Measurements from ENCODE around the gene FRMD5. TPM values are rescaled to one million over a fixed set of nuclear protein-coding genes. Genes with fewer than 3 reads are reported as not detected.

The FRMD5 gene
- polyA plus RNA-seq, 1 experiment, result 5.2 TPM

DNA sequence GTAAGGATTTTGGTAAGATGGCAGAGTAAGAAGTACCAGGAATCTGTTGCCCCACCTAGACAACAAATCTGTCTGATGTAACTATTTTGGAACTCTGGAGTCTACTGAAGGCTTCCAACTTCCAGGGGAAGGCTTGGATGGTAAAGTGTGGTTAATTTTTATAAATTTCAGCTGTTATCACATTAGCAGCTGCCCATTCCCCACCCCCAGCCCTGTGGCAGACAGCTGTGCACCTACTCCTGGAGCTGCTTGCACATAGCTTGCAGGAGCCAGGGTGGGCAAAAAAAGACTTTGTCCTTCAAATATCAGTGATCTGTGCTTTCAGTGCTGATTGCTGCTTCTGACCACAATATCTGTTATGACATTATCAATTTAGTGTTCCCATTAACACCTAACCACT is 47.4 kb downstream of the FRMD5 start:
- CTCF ChIA-PET, result no interaction called here

DNA sequence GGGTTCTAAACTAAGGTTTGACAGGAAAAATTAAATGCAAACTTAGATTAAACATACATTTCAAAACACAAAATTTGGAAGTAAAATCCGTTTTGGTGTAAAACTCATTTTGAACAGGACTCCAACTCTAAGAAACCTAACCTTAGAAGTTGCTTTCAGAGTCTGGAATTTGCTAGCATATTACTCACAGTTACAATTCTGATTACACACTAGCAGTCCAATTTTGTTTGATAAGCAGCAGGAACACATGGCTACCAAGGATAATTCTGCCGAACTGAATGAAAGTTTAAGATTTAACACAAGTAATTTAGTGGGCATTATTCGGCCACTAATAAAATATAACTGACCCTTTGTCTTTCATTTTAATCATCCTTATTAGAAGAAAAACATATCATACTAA is 49.6 kb downstream of the FRMD5 start:
- Histone ChIP-seq H3K27ac (ENCODE audit: low read depth, low read length) (no peak overlapping the region), H3K9me3 (ENCODE audit: control insufficient read depth, insufficient read depth, low read length) (no peaks in the 10 kb centered on the region), H3K4me3 (ENCODE audit: low read depth, low read length) (no peak overlapping the region), H3K27me3 (ENCODE audit: control insufficient read depth, insufficient read depth, low read length) (no peaks in the 10 kb centered on the region)
- TF ChIP-seq, protein P1, sequence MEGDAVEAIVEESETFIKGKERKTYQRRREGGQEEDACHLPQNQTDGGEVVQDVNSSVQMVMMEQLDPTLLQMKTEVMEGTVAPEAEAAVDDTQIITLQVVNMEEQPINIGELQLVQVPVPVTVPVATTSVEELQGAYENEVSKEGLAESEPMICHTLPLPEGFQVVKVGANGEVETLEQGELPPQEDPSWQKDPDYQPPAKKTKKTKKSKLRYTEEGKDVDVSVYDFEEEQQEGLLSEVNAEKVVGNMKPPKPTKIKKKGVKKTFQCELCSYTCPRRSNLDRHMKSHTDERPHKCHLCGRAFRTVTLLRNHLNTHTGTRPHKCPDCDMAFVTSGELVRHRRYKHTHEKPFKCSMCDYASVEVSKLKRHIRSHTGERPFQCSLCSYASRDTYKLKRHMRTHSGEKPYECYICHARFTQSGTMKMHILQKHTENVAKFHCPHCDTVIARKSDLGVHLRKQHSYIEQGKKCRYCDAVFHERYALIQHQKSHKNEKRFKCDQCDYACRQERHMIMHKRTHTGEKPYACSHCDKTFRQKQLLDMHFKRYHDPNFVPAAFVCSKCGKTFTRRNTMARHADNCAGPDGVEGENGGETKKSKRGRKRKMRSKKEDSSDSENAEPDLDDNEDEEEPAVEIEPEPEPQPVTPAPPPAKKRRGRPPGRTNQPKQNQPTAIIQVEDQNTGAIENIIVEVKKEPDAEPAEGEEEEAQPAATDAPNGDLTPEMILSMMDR (IDR thresholded peaks at IDR 0.05; ENCODE audit: low read depth, low read length), result no peak
- ChIA-PET CTCF (interaction anchor here (0.6 kb wide), 1 partner anchor 243 kb away, joined by 3 read pairs; no protein-coding TSS in a partner anchor), POLR2A (no interaction called here)
- DNase-seq (ENCODE audit: low read depth, low spot score), result no peak

More for the DNA sequence above, 47.4 kb downstream of the FRMD5 start:
- no peak overlapping the region for H3K27ac ChIP-seq (ENCODE audit: low read depth, low read length)
- POLR2A ChIA-PET, result no interaction called here
- H3K9me3 ChIP-seq (ENCODE audit: control insufficient read depth, insufficient read depth, low read length), result no peaks in the 10 kb centered on the region
- H3K27me3 ChIP-seq (ENCODE audit: control insufficient read depth, insufficient read depth, low read length), result no peaks in the 10 kb centered on the region
- no peak overlapping the region for H3K4me3 ChIP-seq (ENCODE audit: low read depth, low read length)
- TF ChIP-seq, protein P1 (IDR thresholded peaks at IDR 0.05; ENCODE audit: low read depth, low read length), result no peak
- DNase-seq (ENCODE audit: low read depth, low spot score), result no peak

DNA sequence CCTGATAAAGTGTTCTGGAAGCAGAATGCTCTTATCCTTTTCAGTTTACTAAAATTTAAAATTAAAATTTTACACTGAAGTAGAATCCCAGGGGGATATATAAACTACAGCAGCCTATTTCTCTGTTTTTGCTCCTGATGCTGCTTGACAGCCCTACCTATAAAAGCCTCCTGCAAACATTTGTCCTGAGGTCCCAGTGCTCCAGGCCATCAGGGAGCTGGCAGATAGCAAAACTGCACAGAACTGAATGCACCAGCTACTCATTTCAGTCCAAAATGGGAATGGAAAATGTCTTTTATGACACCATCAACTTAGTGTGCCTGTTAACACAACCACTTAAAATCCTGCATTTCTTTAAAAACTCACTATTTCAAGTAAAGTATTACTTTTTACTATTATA is 50.1 kb downstream of the FRMD5 start:
- TF ChIP-seq, protein P1 (IDR thresholded peaks at IDR 0.05; ENCODE audit: low read depth, low read length), result no peak
- POLR2A ChIA-PET, result no interaction called here
- CTCF ChIA-PET, result interaction anchor here (0.6 kb wide), 1 partner anchor 243 kb away, joined by 3 read pairs; no protein-coding TSS in a partner anchor
- Histone ChIP-seq H3K27me3 (ENCODE audit: control insufficient read depth, insufficient read depth, low read length) (no peaks in the 10 kb centered on the region), H3K4me3 (ENCODE audit: low read depth, low read length) (no peak overlapping the region), H3K27ac (ENCODE audit: low read depth, low read length) (no peak overlapping the region), H3K9me3 (ENCODE audit: control insufficient read depth, insufficient read depth, low read length) (no peaks in the 10 kb centered on the region)
- no peak for DNase-seq (ENCODE audit: low read depth, low spot score)

DNA sequence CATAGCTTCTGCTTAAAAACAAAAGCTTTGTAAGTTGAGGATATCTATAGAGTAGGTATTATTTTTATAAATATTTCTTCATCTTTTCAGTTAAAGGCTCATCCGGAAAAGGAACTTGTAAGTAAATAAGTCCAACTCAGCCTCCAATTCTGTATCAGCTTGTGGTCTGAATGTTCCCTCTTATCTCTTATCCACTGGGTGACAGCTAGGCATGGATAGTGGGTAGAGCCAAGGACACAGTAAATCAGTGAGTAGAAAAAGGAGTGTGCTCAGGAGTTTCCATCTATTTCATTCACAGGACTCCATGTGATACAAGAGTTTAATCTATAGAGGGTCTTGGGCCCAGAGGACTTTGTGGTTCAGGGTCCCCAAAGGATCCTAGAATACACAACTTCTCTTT is 50.9 kb downstream of the FRMD5 start:
- TF ChIP-seq, protein P1 (IDR thresholded peaks at IDR 0.05; ENCODE audit: low read depth, low read length), result no peak
- POLR2A ChIA-PET, result no interaction called here
- Histone ChIP-seq H3K27me3 (ENCODE audit: control insufficient read depth, insufficient read depth, low read length) (no peaks in the 10 kb centered on the region), H3K27ac (ENCODE audit: low read depth, low read length) (no peak overlapping the region), H3K4me3 (ENCODE audit: low read depth, low read length) (no peak overlapping the region), H3K9me3 (ENCODE audit: control insufficient read depth, insufficient read depth, low read length) (no peaks in the 10 kb centered on the region)
- DNase-seq (ENCODE audit: low read depth, low spot score), result no peak
- CTCF ChIA-PET, result no interaction called here

DNA sequence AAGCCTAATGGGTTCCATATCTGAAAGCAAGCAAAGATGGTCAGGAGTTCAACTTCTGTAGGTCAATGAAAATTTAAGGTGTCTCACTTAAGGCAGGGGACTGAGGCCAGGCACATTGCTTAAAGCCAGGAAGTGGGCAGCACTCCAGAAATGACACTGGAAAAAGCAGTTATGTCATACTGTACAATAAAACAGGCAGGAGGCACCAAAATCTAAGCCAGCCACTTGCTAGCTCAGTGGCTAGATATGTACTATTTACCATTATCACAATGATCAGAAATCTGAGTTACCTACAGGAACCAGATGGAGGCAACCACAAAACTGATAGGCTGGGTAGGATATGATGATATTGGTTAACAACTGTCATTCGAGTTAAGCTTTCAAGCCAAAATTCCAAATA is 57.3 kb downstream of the FRMD5 start:
- Histone ChIP-seq H3K27me3 (ENCODE audit: control insufficient read depth, insufficient read depth, low read length) (no peaks in the 10 kb centered on the region), H3K9me3 (ENCODE audit: control insufficient read depth, insufficient read depth, low read length) (no peaks in the 10 kb centered on the region), H3K4me3 (ENCODE audit: low read depth, low read length) (no peak overlapping the region), H3K27ac (ENCODE audit: low read depth, low read length) (no peak overlapping the region)
- no peak for DNase-seq (ENCODE audit: low read depth, low spot score)
- ChIA-PET POLR2A (no interaction called here), CTCF (no interaction called here)
- TF ChIP-seq, protein P1 (IDR thresholded peaks at IDR 0.05; ENCODE audit: low read depth, low read length), result no peak

Data from AG04450 (cell line).